GM04504 (cell line): ENCODE measurements around the gene HEBP1.

Experiments
- DNase-seq: peaks from one replicate; pipeline ENCODE4 v3.0.0-alpha.2; 2012; ENCODE audit warnings: low read depth

HEBP1 gene

DNA sequence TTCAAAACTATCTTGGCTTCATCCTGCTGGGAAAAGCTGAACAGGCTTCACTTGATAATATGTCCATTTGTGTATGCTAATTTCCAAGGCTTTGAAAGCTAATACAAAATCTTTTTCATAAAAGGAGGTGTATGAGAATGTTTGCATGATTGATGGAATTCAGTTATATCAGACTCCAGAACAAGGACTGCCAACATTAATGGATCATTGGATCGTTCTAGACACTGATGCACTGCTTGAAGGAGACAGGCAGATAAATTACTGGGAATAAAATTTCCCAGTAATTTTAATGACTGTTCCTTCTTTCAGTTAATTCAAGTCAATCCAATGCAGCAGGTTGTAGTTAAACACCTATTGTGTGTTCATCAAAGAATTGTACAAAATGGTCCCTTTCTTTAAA is 48.6 kb downstream of the HEBP1 start:
- DNase-seq = no peak

DNA sequence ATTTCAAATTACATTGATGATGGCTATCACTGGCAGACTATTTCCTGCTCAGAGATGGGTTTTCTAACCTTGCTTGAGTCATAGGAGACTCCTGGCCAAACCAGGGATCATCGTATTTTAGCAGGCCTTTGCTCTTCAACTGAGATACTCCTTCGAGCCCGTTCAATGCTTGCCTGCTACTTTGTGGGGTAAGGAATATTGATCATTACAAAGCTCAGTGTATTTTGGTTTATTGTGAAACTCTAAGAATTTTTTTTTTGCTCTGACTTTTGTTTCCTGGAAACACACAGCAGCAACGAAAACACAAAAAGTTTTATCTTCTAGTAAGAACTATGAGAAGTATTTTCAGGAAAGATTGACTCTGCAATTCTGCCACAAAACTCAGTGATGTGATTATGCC is 52.2 kb downstream of the HEBP1 start:
- no peak for DNase-seq

DNA sequence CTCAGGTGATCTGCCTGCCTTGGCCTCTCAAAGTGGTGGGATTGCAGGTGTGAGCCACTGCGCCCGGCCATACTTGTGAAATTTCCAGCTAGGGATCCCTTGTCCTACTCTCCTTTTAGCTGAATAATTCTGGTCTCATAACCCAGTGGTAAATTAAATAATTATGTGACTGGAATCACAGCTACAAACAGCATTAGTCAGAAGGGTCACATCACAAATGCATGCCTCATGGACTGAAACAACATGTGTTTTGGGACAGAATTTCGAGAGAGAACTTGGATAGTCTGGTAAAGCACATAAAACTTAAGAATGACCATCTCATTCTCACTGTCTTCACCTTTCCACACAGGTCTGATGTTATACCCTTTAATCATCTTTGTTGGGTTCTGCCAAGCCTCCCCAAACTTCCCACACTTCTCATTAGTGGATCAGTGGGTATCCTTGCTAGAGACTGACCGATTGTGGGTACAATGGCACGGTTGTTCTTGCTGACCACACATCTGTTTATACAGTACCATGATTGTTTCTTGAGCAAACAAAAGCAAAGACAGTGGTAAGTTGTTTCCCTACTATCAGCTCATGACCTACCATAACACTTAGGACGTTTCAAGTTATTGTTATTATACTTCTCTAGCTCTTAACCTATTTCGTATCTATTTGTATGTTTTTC is 53.2 kb downstream of the HEBP1 start:
- DNase-seq = peak; percentile 25

DNA sequence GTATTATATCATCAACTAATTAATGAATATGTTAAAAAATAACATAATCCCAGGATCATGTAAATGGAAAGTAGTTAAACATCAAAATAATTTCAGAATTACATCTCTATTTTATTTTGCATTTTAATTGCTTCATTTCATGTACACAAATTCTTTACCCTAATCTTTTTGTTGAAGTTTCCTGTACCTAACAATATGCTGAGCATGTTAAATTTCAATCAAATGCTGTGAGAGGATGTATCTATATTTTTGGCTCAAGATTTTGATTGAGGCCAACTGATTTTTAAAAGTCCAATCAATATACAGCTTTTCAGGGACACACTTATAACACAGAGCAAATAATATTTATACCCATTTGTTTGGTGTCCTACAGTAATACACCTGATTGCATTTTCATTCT is 54.5 kb downstream of the HEBP1 start:
- DNase-seq = no peak

DNA sequence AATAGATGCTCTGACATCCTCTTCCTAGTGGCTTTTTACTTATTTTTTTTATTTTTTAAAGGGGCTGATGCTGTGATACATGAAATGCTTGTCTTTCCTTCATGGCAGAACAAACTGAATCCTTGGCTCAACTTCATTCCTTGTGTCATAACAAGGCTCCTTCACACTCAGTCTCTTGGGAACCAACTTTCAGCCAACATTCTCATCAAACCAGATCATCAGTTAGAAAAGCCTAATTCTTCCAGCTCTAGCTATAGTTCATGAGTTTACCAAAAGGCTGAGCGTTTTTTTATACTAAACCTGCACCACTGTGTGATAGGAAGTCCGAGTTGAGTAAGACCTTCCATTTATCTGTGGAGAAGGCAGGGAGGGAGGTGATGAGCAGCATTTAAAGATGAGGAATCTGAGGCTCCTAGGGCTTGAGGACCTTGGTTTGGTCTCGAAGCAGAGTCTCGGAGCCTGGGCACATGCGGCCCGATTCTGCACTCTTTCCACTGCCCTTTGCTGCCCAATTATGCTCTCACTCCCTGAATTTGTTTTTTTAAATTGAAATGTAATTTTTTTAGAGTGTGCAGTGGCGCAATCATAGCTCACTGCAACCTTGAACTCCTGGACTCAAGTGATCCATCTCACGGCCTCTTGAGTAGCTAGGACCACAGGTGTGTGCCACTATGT is 56.3 kb downstream of the HEBP1 start:
- peak; percentile 38 for DNase-seq

DNA sequence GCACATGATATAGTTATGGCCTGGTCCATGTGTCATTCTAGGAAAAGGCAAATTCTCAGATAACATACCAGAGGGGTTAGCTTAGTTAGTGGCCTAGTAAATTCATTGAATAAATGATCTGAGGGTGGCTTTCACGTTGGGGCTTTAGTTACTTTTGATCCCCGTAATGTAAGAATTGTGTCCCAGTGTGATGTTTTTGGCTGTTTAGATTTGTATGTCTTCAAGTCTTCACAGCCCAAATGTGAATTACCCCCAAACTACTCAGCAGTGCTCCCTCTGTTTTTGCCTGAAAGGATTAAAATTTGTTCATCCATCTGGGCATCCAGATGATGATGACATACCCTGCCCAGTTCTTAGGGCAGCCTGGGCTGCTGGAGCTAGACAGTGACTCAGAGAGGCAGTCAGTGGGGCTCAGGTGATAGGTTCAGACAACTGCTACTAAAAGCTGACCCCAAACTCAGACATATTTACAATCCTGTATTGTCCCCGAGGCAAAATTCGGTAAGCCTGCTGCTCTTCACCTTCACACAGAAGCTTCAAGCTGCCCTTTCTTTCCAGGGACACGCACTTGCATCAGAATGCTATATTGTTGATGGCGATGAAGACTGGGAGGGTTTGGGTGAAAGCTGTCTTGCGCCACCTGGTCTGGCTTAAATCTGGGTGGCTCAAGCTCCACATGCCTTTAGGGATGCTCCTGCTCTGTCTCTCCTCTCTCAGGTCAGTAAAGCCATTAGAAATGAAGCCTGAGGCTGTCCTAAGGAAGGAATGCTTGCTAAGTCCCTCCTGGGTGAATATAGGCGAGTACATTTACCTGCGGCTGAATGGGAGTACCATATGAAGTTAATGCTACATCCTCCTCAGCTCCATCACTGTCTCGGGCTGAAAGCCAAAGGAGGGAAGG is 58.4 kb downstream of the HEBP1 start:
- no peak for DNase-seq

DNA sequence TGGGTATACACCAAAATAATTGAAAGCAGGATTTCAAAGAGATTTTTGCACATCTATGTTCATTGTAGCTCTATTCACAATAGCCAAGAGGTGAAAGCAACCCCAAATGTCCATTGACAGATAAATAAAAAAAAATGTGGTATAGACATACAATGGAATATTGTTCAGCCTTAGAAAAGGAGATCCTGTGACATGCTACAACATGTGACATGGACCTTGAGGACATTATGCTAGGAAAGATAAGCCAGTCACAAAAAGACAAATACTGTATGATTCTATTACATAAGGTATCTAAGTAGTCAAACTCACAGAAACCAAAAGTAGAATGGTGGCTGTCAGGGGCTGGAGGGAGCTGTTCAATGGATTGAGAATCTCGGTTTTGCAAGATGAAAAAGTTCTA is 60.2 kb downstream of the HEBP1 start:
- no peak for DNase-seq

DNA sequence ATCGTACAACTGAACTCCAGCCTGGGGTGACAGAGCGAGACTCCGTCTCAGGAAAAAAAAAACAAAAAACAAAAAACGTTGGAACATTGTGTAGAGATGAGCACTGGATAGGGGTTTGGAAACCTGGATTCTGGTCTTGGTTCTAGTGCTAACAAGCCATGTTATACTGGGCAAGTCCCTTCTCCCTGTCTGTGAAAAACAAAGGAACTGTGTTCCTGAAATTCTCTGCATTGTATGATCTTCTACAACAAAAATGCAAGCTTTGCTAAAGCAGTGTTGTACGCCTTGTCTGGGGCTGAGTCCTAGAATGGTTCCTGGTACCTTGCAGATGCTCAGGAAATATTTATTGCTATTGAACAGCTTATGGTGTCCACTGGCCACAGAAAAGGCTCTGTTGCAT is 61.5 kb downstream of the HEBP1 start:
- no peak for DNase-seq

DNA sequence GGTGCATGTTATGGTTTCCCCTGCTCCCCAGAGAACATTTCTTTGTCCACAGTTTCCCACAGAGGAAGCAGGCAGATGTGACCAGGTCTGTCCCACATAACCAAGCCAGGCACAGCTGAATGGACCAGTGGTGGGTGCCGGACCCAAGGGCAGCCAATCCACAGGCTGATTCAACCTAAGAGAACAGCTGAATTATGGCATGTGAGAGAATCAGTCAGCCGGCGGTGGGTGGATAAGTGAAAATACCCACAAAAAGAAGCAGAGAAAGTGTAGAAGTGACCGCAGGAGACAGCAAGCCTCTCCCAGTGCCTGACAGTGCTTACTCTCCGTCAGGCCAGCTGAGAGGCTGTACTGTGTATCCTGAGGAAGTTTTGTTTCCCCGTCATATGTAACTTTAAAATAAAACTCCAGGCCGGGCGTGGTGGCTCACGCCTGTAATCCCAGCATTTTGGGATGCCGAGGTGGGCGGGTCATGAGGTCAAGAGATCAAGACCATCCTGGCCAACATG is 63.0 kb downstream of the HEBP1 start:
- no peak for DNase-seq

DNA sequence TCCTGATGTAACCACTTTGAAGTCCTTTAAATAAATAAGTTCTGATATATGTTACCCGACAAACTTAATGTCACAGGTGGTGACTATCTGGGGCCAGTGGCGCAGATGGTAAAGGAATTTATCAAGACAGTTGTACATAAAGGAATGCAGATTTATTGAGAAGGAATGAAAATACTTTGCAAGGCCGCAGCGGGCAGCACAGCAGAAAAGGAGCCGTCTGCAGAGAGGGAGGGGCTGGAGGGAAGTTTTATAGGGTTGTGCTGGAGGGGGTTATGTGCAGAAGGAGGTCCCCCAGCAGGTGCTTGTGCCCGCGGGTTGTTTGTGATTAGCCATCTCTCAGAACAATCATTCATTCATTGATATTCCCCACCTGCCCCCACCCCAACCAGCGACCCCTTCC is 65.5 kb downstream of the HEBP1 start:
- DNase-seq = no peak

DNA sequence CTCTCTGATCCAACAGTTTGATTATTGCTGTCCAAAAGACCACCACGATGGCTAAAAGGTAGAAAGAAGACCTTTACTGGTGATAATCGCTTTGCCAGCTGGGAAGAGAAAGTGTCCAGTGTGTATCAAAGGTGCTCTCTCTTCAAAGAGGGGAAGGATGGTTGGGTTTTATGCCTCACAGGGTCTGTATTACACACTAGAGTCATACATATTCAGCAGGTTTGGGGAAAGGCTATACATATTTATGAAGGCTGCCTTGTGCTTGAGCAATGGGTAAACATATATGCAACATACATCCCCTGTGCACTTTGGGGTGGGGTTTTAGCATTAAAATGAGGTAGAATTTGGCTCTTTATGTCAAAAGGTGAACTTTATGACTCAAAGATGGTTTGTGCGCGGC is 66.3 kb downstream of the HEBP1 start:
- no peak for DNase-seq

DNA sequence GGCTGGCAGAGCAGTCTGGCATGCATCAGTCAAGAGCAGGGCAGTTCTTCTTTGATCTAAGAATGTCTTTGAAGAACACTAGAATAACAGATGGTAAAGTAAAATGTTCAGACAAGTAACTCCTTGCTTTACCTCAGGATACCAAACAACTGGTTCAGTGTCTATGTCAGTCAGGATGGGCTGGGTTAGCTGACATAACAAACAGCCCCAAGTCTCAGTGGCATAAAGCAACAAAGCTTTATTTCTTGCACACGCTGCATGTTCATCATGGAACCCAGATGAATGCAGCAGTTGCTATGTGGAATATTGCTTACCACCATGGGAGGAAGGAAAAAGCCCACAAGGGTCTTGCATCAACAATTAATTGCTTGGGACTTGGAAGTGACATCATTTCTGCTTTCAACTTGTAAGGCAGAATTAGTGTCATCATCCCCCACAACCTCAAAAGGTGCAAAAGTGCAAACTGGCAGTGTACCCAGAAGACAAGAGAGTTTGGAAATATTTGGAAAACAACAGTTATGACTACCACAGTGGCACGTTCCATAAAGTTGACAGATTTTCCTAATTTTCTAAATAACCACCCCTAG is 69.3 kb downstream of the HEBP1 start:
- no peak for DNase-seq

DNA sequence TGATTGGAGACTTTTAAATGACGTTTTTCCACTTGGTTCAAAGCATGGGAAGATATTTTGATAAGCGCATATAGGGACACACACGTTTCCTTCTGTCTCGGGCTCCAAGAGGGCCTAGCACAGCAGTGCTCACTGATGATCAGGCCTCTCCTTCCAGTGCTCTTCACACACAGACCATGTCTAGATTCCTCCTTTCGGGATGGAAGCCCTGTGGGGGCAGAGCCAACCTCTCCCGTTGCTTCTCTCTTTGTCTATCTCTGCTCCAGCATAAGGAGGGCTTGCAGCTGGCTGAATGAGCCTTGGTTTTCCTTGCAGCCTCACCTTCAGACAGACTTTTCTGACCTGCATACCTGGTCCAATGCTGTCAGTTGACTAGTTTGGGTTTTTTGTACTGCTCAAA is 70.4 kb downstream of the HEBP1 start:
- DNase-seq = no peak

DNA sequence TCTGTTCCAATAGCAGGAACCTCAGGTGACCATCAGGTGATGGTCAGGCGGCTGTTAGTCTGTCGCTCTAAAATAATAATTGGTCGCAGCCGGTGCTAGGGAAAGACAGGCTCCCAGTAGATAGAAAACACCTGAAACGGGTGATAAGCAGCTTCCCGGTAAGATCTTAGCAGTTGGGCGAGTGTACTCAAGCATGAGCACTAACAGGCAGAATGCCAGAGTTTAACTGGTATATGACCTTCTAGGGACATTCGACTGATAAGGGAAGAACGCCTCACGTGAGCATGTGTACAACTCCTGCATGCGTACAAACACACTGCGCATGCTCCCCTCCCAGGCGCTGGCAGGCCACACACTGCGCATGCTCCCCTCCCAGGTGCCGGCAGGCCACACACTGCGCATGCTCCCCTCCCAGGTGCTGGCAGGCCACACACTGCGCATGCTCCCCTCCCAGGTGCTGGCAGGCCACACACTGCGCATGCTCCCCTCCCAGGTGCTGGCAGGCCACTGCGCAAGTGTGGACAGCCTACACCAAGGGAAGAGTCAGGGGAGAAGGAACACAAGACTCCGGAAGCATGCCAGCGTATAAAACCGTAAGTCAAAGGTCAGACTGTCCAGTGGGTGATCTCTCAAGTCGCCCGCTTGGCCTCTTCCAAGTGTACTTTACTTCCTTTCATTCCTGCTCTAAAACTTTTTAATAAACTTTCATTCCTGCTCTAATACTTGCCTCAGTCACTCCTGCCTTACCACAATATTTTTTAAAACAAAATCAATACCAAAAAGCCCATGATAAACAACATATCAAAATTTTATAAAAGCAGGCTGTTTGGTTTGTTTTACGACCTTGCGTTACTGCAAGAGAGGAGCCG is 72.6 kb downstream of the HEBP1 start:
- DNase-seq = no peak

DNA sequence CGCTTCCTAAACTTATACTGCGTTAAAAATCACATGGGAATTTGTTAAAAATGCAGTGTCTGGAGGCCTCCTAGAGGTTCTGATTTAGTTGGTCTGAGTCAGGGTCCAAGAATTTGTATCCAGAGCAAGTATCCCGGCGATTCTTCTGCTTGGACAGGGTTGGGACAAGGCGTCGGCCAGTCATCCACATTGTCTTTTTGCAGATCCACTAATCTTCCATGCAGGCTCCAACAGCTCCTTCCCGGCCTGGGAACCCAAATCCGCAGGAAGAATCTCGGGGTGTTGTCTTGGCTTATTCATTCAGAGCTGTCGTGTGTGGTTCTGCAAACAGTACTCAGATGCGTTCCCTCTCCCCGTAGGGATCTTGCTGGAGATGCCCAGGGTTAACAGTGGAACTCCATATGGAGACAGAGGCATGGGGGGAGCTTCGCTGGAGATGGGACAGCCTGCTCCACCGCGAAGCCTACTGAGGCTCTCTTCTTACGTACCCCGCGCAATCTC is 73.4 kb downstream of the HEBP1 start:
- DNase-seq = no peak

DNA sequence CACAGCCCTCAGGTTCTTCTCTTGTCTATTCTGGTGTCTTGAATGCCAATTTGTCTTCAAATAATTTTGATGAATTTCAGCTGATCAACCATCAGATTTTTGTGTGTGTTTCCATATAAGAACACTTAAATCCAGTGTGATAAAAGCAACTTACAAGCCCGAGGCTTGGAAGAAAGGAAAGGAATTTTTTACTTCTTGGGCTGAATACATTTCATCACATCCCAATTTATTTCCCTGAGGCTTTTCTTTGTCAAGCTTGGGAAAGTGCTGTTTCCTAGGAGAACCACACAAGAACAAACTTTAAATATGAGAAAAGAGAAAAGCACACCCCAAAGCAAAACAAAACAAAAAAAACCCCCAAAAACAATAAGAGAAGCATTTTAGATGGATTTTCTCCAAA is 74.7 kb downstream of the HEBP1 start:
- DNase-seq = no peak
